SK-N-MC (cell line): ENCODE results near the gene RECQL5.

Experiments
- EZH2 ChIP-seq: fragments of 200-600 bp; sonication (generic); IDR thresholded peaks from one replicate; pipeline ENCODE4 v1.6.1; 2017; ENCODE audit warnings: antibody characterized with exemption
- FOXP2 ChIP-seq: optimal IDR thresholded peaks from 2 replicates; pipeline ENCODE3; 2011; ENCODE audit warnings: mild to moderate bottlenecking, moderate library complexity; ENCODE audit not compliant: insufficient read depth; ENCODE audit errors: extremely low read length, control extremely low read depth
- POLR2AphosphoS5 ChIP-seq: IDR thresholded peaks from 2 replicates; pipeline ENCODE4 v1.6.1; 2012; ENCODE audit warnings: mild to moderate bottlenecking, low read depth, low read length, borderline replicate concordance

- TF ChIP-seq POLR2AphosphoS5 (no peak), EZH2 (no peak), FOXP2 (no peak)
Observed at GRCh38 chr17:75634754-75635609, 32.0 kb downstream of the RECQL5 start.
